OCI-LY7 (cell line): ENCODE data around the gene GON7. TPM values are rescaled to one million over a fixed set of nuclear protein-coding genes. Genes with fewer than 3 reads are reported as not detected.

Experiments
- BruUV-seq: library from RNA; stranded (reverse); fragments of 400-500 nt; replicated peaks from 2 replicates; lab custom pipeline; 2021; lab: Mats Ljungman, UMichigan
- CTCF ChIA-PET: fragments of 300-600 bp; sonication (Branson Sonifier 250); formaldehyde crosslinking; loops from one replicate; lab custom pipeline; 2022; ENCODE audit warnings: antibody characterized with exemption; ENCODE audit not compliant: unreplicated experiment; lab: Charles Lee
- POLR2A ChIA-PET: fragments of 300-600 bp; sonication (Branson Sonifier 250); formaldehyde crosslinking; loops from one replicate; lab custom pipeline; 2022; ENCODE audit warnings: antibody characterized with exemption; lab: Charles Lee
- DNase-seq: peaks from one replicate; pipeline ENCODE4 v3.0.0-alpha.2; 2015; ENCODE audit warnings: low spot score
- H2AFZ ChIP-seq: fragments of 200-600 bp; sonication (generic), shearing (Covaris generic); 2 replicates; pipeline ENCODE4 v1.6.1; 2014; ENCODE audit warnings: mild to moderate bottlenecking, antibody characterized with exemption, low read length, moderate library complexity
- H3K27ac ChIP-seq: fragments of 200-600 bp; sonication (generic); 2 replicates; pipeline ENCODE4 v1.5.1; 2014; ENCODE audit warnings: mixed run types, low read depth, mild to moderate bottlenecking, moderate library complexity, low read length, inconsistent platforms; ENCODE audit not compliant: poor library complexity, severe bottlenecking
- H3K36me3 ChIP-seq: fragments of 200-600 bp; sonication (generic); 2 replicates; pipeline ENCODE4 v1.6.1; 2014; ENCODE audit warnings: mild to moderate bottlenecking, antibody characterized with exemption, low read length, moderate library complexity, mixed read lengths; ENCODE audit not compliant: insufficient read depth
- H3K4me1 ChIP-seq: fragments of 200-600 bp; sonication (generic); 2 replicates; pipeline ENCODE4 v1.5.1; 2014; ENCODE audit warnings: mild to moderate bottlenecking, low read length; ENCODE audit not compliant: insufficient read depth, poor library complexity, severe bottlenecking
- H3K4me2 ChIP-seq: fragments of 200-600 bp; sonication (generic); 2 replicates; pipeline ENCODE4 v1.6.1; 2014; ENCODE audit warnings: mild to moderate bottlenecking, low read length
- H3K4me3 ChIP-seq: fragments of 200-600 bp; sonication (generic); 2 replicates; pipeline ENCODE4 v1.5.1; 2014; ENCODE audit warnings: mild to moderate bottlenecking, low read depth, low read length; ENCODE audit not compliant: poor library complexity, severe bottlenecking
- H3K79me2 ChIP-seq: fragments of 200-600 bp; sonication (generic); 2 replicates; pipeline ENCODE4 v1.6.1; 2016; ENCODE audit warnings: low read depth, mild to moderate bottlenecking, low read length, moderate library complexity, mixed read lengths; ENCODE audit not compliant: insufficient read depth
- H3K9me2 ChIP-seq: fragments of 200-600 bp; sonication (generic); 2 replicates; pipeline ENCODE4 v1.6.1; 2016; ENCODE audit warnings: mild to moderate bottlenecking, low read length, mixed read lengths; ENCODE audit not compliant: insufficient read depth
- H3K9me3 ChIP-seq: fragments of 200-600 bp; sonication (generic); 2 replicates; pipeline ENCODE4 v1.6.1; 2014; ENCODE audit warnings: mild to moderate bottlenecking, mixed run types, low read length, mixed read lengths
- H4K20me1 ChIP-seq: fragments of 200-600 bp; sonication (generic); 2 replicates; pipeline ENCODE4 v1.6.1; 2014; ENCODE audit warnings: mild to moderate bottlenecking, antibody characterized with exemption, low read length, moderate library complexity, mixed read lengths; ENCODE audit not compliant: insufficient read depth
- EZH2phosphoT487 ChIP-seq: fragments of 200-600 bp; sonication (generic); IDR thresholded peaks from 2 replicates; pipeline ENCODE4 v1.6.1; 2018; ENCODE audit warnings: low read depth, borderline replicate concordance, mild to moderate bottlenecking, mixed run types, antibody characterized with exemption, low read length, moderate library complexity, mixed read lengths
- intact Hi-C: fragments of 100-400 bp; cut with micrococcal nuclease; formaldehyde crosslinking; loops from one replicate; pipeline ENCODE4 v1.10.0; 2022; ENCODE audit not compliant: unreplicated experiment
- total RNA-seq, 2 experiments: library from RNA; depleted of rRNA in 1 of 2; stranded (reverse); fragments of >200 nt in 1 of 2; shearing (Covaris generic) in 1 of 2; gene quantifications; 2 replicates each; pipeline ENCODE4 v1.2.3, GENCODE V29; 2014 to 2022
- TF ChIP-seq, protein P1 (sequence below): fragments of 200-600 bp; sonication (generic); conservative IDR thresholded peaks from 2 replicates; pipeline ENCODE4 v1.5.1; 2014; ENCODE audit warnings: mild to moderate bottlenecking, antibody characterized with exemption, low read length, moderate library complexity, mixed read lengths

Gene GON7
- total RNA-seq, 2 experiments from 2014 or later = 27.9 to 54.8 TPM

DNA sequence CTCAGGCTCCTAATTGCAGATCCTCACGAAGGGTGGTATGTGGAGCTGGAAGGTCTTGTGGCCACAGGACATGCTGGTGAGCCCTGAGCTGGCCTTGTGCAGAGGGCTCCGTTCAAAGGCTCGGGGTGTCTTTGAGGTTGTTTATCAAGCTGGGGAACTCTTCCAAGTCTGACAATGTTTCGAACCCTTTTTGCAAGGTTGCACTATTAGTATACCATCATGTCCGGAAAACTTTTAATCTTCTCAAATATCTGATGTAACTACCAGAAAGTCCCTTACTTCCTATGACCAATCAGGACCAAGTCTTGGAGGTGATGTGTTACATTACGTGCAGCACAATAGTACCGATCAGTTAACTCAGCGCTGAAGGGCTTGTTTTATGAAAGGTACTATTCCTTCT, 21.7 kb upstream of the GON7 start:
- no peaks in the 10 kb centered on the region for H4K20me1 ChIP-seq
- intact Hi-C loops = no loop called here
- no peak for TF ChIP-seq EZH2phosphoT487
- TF ChIP-seq, protein P1, sequence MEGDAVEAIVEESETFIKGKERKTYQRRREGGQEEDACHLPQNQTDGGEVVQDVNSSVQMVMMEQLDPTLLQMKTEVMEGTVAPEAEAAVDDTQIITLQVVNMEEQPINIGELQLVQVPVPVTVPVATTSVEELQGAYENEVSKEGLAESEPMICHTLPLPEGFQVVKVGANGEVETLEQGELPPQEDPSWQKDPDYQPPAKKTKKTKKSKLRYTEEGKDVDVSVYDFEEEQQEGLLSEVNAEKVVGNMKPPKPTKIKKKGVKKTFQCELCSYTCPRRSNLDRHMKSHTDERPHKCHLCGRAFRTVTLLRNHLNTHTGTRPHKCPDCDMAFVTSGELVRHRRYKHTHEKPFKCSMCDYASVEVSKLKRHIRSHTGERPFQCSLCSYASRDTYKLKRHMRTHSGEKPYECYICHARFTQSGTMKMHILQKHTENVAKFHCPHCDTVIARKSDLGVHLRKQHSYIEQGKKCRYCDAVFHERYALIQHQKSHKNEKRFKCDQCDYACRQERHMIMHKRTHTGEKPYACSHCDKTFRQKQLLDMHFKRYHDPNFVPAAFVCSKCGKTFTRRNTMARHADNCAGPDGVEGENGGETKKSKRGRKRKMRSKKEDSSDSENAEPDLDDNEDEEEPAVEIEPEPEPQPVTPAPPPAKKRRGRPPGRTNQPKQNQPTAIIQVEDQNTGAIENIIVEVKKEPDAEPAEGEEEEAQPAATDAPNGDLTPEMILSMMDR = no peak
- H3K4me2 ChIP-seq = no peak overlapping the region
- no TSS peak for BruUV-seq
- DNase-seq = no peak
- H3K79me2 ChIP-seq = no peaks in the 10 kb centered on the region
- no peaks in the 10 kb centered on the region for H3K4me1 ChIP-seq
- H2AFZ ChIP-seq = no peak overlapping the region
- no peaks in the 10 kb centered on the region for H3K9me3 ChIP-seq
- peaks cover 50% of the 10 kb centered on the region for H3K36me3 ChIP-seq
- no peak overlapping the region for H3K27ac ChIP-seq
- ChIA-PET POLR2A (no interaction called here), CTCF (no interaction called here)
- no peak overlapping the region for H3K4me3 ChIP-seq
- no peaks in the 10 kb centered on the region for H3K9me2 ChIP-seq

DNA sequence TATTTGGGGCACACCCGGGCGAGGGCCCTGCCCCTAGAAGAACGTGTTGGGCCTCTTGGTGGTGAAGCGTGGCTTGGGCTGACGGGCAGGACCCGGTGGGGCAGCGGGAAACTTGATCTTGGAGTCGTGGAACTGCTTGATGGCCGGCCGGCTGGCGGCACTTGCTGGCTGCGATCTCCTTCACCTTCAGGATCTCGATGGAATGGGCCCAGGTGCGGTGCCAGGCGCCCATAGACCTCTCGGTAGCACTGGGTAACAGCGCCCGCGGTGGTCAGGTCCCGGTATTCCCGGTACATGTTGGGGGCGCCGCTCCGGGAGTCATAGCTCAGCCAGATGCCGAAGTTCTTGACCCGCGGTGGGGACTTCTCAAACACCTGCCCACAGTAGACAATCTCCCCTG, 16.7 kb upstream of the GON7 start:
- CTCF ChIA-PET = no interaction called here
- Histone ChIP-seq H4K20me1 (no peaks in the 10 kb centered on the region), H3K9me3 (no peaks in the 10 kb centered on the region), H3K36me3 (peaks cover 92% of the 10 kb centered on the region), H2AFZ (no peak overlapping the region), H3K4me3 (no peak overlapping the region), H3K4me1 (no peaks in the 10 kb centered on the region), H3K9me2 (no peaks in the 10 kb centered on the region), H3K79me2 (no peaks in the 10 kb centered on the region), H3K4me2 (no peak overlapping the region), H3K27ac (no peak overlapping the region)
- intact Hi-C loops = loop anchor here (5.0 kb wide), 1 partner anchor 271 kb away; no protein-coding TSS in a partner anchor
- TF ChIP-seq, protein P1 = no peak
- BruUV-seq = no TSS peak
- DNase-seq = no peak
- POLR2A ChIA-PET = no interaction called here

DNA sequence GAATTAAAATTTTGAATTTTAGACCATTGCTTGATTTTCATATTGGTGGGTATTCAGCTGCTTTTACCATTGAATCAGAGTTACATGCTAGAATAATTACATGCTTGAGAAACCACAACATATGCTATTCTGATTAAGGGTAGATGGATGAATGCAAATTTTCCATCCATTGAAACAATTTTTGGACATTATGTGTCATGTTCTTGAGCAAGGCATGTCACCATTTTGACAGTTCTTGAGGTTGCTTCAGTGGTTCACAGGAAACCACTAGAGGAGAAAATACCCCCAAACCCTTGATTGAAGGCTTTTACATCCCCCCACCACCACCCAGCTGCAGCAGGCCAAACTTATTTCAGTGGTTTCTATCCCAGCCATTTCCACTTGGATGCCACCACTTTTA, 13.6 kb upstream of the GON7 start:
- CTCF ChIA-PET = no interaction called here

More for the DNA sequence above, 13.6 kb upstream of the GON7 start:
- BruUV-seq = no TSS peak
- H3K9me2 ChIP-seq = no peaks in the 10 kb centered on the region
- H3K9me3 ChIP-seq = no peaks in the 10 kb centered on the region
- no peak overlapping the region for H3K4me2 ChIP-seq
- no peaks in the 10 kb centered on the region for H3K79me2 ChIP-seq
- DNase-seq = no peak
- intact Hi-C loops = loop anchor here (5.0 kb wide), 1 partner anchor 268 kb away; no protein-coding TSS in a partner anchor
- no peak overlapping the region for H2AFZ ChIP-seq
- no peak overlapping the region for H3K4me3 ChIP-seq
- no peaks in the 10 kb centered on the region for H3K4me1 ChIP-seq
- POLR2A ChIA-PET = interaction anchor here (0.7 kb wide), 1 partner anchor 45 kb away, joined by 3 read pairs; no protein-coding TSS in a partner anchor
- peaks cover 89% of the 10 kb centered on the region for H3K36me3 ChIP-seq
- TF ChIP-seq, protein P1 = no peak
- TF ChIP-seq EZH2phosphoT487 = no peak
- H4K20me1 ChIP-seq = no peaks in the 10 kb centered on the region
- H3K27ac ChIP-seq = no peak overlapping the region
